K562 (cell line): Measurements from ENCODE around the gene AIFM1. TPM values are rescaled to one million over a fixed set of nuclear protein-coding genes. Genes with fewer than 3 reads are reported as not detected.
A peak's percentile ranks its signal among the peaks of the same experiment; 100 is the strongest.

ENCODE experiments used
- ATAC-seq: fragments of 200-7000 bp; cut with Tn5 transposase; 3 replicates; pipeline ENCODE4 v1.9.1; 2020; ENCODE audit warnings: moderate library complexity
- BruUV-seq: library from RNA; stranded (reverse); fragments of 400-500 nt; replicated peaks from 2 replicates; lab custom pipeline; 2021; lab: Mats Ljungman, UMichigan
- CTCF ChIA-PET: fragments of 300-600 bp; formaldehyde crosslinking; extraction: SDS; loops from one replicate; lab custom pipeline; 2021; ENCODE audit warnings: low intra/inter-chr PET ratio; lab: Yijun Ruan, JAX
- POLR2A ChIA-PET: fragments of 300-600, 350-650 bp; sonication (Branson Sonifier 250); formaldehyde crosslinking; extraction: SDS; loops from one replicate; lab custom pipeline; 2021; ENCODE audit warnings: antibody characterized with exemption, inconsistent platforms; lab: Yijun Ruan, JAX
- DNase-seq, 4 experiments: peaks; one replicate each; pipeline versions ENCODE4 v3.0.0 to v3.0.0-alpha.2; 2011 to 2018; ENCODE audit warnings: low spot score in 3 of 4, mixed read lengths in 3 of 4; ENCODE audit errors: extremely low read depth in 1 of 4
- FAIRE-seq: peaks from 2 replicates; lab custom pipeline; 2011; peaks lifted over from hg19 to GRCh38; lab: Jason Lieb, UNC
- H2AFZ ChIP-seq: 2 replicates; pipeline ENCODE4 v1.6.0; 2011; ENCODE audit warnings: low read depth, low read length, control low read depth, inconsistent platforms
- H3K27ac ChIP-seq: fragments of 200-600 bp; 3 replicates; pipeline ENCODE4 v1.8.0; 2011; ENCODE audit warnings: low read depth, mild to moderate bottlenecking, control low read depth, inconsistent platforms, low read length, moderate library complexity, mixed read lengths; ENCODE audit errors: extremely low read depth
- H3K27me3 ChIP-seq, 2 experiments: fragments of 300-600 bp in 1 of 2; 2 replicates in 1 of 2; 3 replicates in 1 of 2; pipeline versions ENCODE4 v1.6.0 to v1.8.0; 2011; ENCODE audit warnings: inconsistent platforms in 2 of 2, low read length in 2 of 2, mild to moderate bottlenecking in 1 of 2, mixed read lengths in 1 of 2, moderate library complexity in 1 of 2; ENCODE audit not compliant: control insufficient read depth in 2 of 2, insufficient read depth in 2 of 2
- H3K36me3 ChIP-seq: fragments of 300-600 bp; 3 replicates; pipeline ENCODE4 v1.8.0; 2011; ENCODE audit warnings: mild to moderate bottlenecking, low read length, inconsistent platforms; ENCODE audit not compliant: control insufficient read depth, insufficient read depth
- H3K4me1 ChIP-seq, 2 experiments: fragments of 200-600 bp in 1 of 2; replicated peaks in 1 of 2; 2 replicates in 1 of 2; 3 replicates in 1 of 2; pipeline versions ENCODE4 v1.5.1 to v1.8.0; 2011; ENCODE audit warnings: inconsistent platforms in 2 of 2, low read length in 2 of 2, mild to moderate bottlenecking in 1 of 2, mixed read lengths in 1 of 2, moderate library complexity in 1 of 2; ENCODE audit not compliant: control insufficient read depth in 2 of 2, insufficient read depth in 2 of 2
- H3K4me2 ChIP-seq: 2 replicates; pipeline ENCODE4 v1.6.1; 2011; ENCODE audit warnings: low read length, control low read depth, inconsistent platforms, mixed read lengths; ENCODE audit not compliant: insufficient read depth
- H3K4me3 ChIP-seq: fragments of 200-600 bp; sonication (generic), shearing (Covaris generic); 2 replicates; pipeline ENCODE4 v1.5.1; 2016; ENCODE audit warnings: control low read depth, inconsistent platforms
- H3K79me2 ChIP-seq: fragments of 200-600 bp; 3 replicates; pipeline ENCODE4 v1.8.0; 2011; ENCODE audit warnings: low read length, inconsistent platforms; ENCODE audit not compliant: control insufficient read depth, insufficient read depth
- H3K9ac ChIP-seq, 2 experiments: 2 replicates each; pipeline versions ENCODE4 v1.6.0 to v1.6.1; 2011; ENCODE audit warnings: low read depth in 2 of 2, low read length in 2 of 2, control low read depth in 1 of 2, inconsistent platforms in 1 of 2, mild to moderate bottlenecking in 1 of 2, mixed read lengths in 1 of 2; ENCODE audit not compliant: insufficient read depth in 1 of 2
- H3K9me1 ChIP-seq: one replicate; pipeline ENCODE4 v1.6.0; 2011; ENCODE audit warnings: inconsistent platforms, mild to moderate bottlenecking, low read length, moderate library complexity; ENCODE audit not compliant: control insufficient read depth, insufficient read depth
- H3K9me3 ChIP-seq: replicated peaks from 2 replicates; pipeline ENCODE4 v1.5.1; 2011; ENCODE audit warnings: low read depth, low read length, inconsistent platforms; ENCODE audit not compliant: control insufficient read depth, insufficient read depth
- H4K20me1 ChIP-seq: replicated peaks from 2 replicates; pipeline ENCODE4 v1.6.1; 2011; ENCODE audit warnings: low read length, inconsistent platforms, mixed read lengths; ENCODE audit not compliant: control insufficient read depth, insufficient read depth
- ADNP ChIP-seq: fragments of 200-800 bp; sonication (Bioruptor generic); IDR thresholded peaks from 2 replicates; pipeline ENCODE4 v1.6.1; 2016; ENCODE audit warnings: missing genetic modification characterization, missing compliant biosample characterization
- ARID1B ChIP-seq: fragments of 450-650 bp; IDR thresholded peaks from 2 replicates; pipeline ENCODE4 v1.6.1; 2016; ENCODE audit warnings: antibody characterized with exemption, mild to moderate bottlenecking, inconsistent platforms
- CBFA2T3 ChIP-seq: fragments of 450-650 bp; IDR thresholded peaks from 2 replicates; pipeline ENCODE4 v1.6.1; 2017
- E2F8 ChIP-seq: fragments of 450-650 bp; IDR thresholded peaks from 2 replicates; pipeline ENCODE4 v1.7.1; 2018; ENCODE audit warnings: mild to moderate bottlenecking, low read depth; ENCODE audit not compliant: partially characterized antibody
- ELF2 ChIP-seq: fragments of 250-450 bp; sonication (Bioruptor Pico); IDR thresholded peaks from 2 replicates; pipeline ENCODE4 v1.5.0; 2021; ENCODE audit warnings: mild to moderate bottlenecking
- FOXO4 ChIP-seq: fragments of 450-650 bp; formaldehyde crosslinking; IDR thresholded peaks from 2 replicates; pipeline ENCODE4 v1.4.0; 2020; ENCODE audit warnings: mild to moderate bottlenecking, moderate library complexity
- HIVEP1 ChIP-seq: fragments of 250-450 bp; sonication (Bioruptor Pico); IDR thresholded peaks from 2 replicates; pipeline ENCODE4 v1.4.0; 2020; ENCODE audit warnings: mild to moderate bottlenecking
- NR2C2 ChIP-seq, 2 experiments: fragments of 200-800 bp in 1 of 2; sonication (Bioruptor generic) in 1 of 2; sonication (generic) in 1 of 2; formaldehyde crosslinking in 1 of 2; IDR thresholded peaks; 2 replicates each; pipeline versions ENCODE4 v1.6.1 to v1.8.0; 2016 to 2022; ENCODE audit warnings: mild to moderate bottlenecking in 1 of 2, missing compliant biosample characterization in 1 of 2, missing genetic modification characterization in 1 of 2, missing genetic modification reagents in 1 of 2
- PHF8 ChIP-seq: fragments of 200-600 bp; sonication (generic); IDR thresholded peaks from 2 replicates; pipeline ENCODE4 v1.6.1; 2012; ENCODE audit warnings: mixed run types, mild to moderate bottlenecking, inconsistent platforms, low read length, moderate library complexity, borderline replicate concordance
- ZHX1 ChIP-seq: fragments of 150-350 bp; conservative IDR thresholded peaks from 2 replicates; pipeline ENCODE4 v1.6.1; 2014; ENCODE audit warnings: low read length
- ZNF143 ChIP-seq: sonication (generic); formaldehyde crosslinking; IDR thresholded peaks from 2 replicates; pipeline ENCODE4 v1.9.0; 2022; ENCODE audit warnings: mild to moderate bottlenecking, missing genetic modification reagents
- ZNF347 ChIP-seq: fragments of 450-650 bp; formaldehyde crosslinking; IDR thresholded peaks from 2 replicates; pipeline ENCODE4 v1.4.0; 2020; ENCODE audit warnings: low read depth, mild to moderate bottlenecking, moderate library complexity
- ZNF551 ChIP-seq: fragments of 250-450 bp; sonication (Bioruptor Pico); IDR thresholded peaks from 2 replicates; pipeline ENCODE4 v1.5.0; 2021; ENCODE audit warnings: mild to moderate bottlenecking, moderate library complexity
- ZNF785 ChIP-seq: fragments of 250-450 bp; sonication (Bioruptor Pico); IDR thresholded peaks from 2 replicates; pipeline ENCODE4 v1.4.0; 2020; ENCODE audit warnings: mild to moderate bottlenecking
- WGBS: fragments of 100-300 bp; shearing (Covaris generic); methylation state at CpG from one replicate; pipeline ENCODE4 v1.1.6; 2016; ENCODE audit warnings: low coverage, mixed read lengths; ENCODE audit not compliant: insufficient coverage; ENCODE audit errors: missing lambda C conversion rate; 5-methylcytosine and 5-hydroxymethylcytosine counted together
- in situ Hi-C: fragments of 300-500 bp; cut with MboI; formaldehyde crosslinking; loops from 4 replicates; pipeline ENCODE4 v1.15.0; 2018; ENCODE audit warnings: inconsistent platforms, mixed read lengths
- intact Hi-C: fragments of 100-400 bp; cut with micrococcal nuclease; formaldehyde crosslinking; loops from 2 replicates; pipeline ENCODE4 v1.14.2; 2022
- polyA plus RNA-seq, 8 experiments: library from polyadenylated mRNA; depleted of rRNA in 4 of 8; stranded (reverse) in 5 of 8; unstranded in 3 of 8; fragments of >200 nt; fragmentation: Nextera tagmentation in 2 of 8; fragmentation: Illumina TruSeq in 1 of 8; extraction: Ambion mirVana in 2 of 8; extraction: Trizol in 1 of 8; gene quantifications; 2 replicates each; pipeline versions ENCODE4 v1.2.1 to v1.2.3, GENCODE V29; 2011 to 2014; ENCODE audit warnings: inconsistent platforms in 1 of 8, missing spikeins in 1 of 8
- total RNA-seq, 7 experiments: library from RNA; depleted of rRNA in 6 of 7; stranded (reverse); fragments of >200 nt in 6 of 7; fragmentation: Illumina TruSeq in 2 of 7; extraction: Trizol in 2 of 7; gene quantifications; 2 replicates each; pipeline versions ENCODE4 v1.2.1 to v1.2.3, GENCODE V29; 2011 to 2021; ENCODE audit warnings: low replicate concordance in 1 of 7

The AIFM1 gene
- total and polyA plus RNA-seq, 9 of the 15 experiments (the other 6 are each of a cell fraction or from before 2014, with no cell fraction given): 51.0 to 117 (median 91.2) TPM

- ChIA-PET POLR2A (interaction anchor here (0.5 to 1.0 kb wide), 2 partner anchors 9 to 10 kb away, joined by 3 to 7 read pairs; no protein-coding TSS in a partner anchor), CTCF (no interaction called here)
- intact Hi-C loops: loop anchor here (5.0 kb wide), 1 partner anchor 56 kb away; the partner anchor contains the start of gene AIFM1
- H2AFZ ChIP-seq: peak overlapping the region; percentile 87
- H3K4me3 ChIP-seq: peak overlapping the region; percentile 32
- H3K4me1 ChIP-seq: peaks cover 31 to 49% of the 10 kb centered on the region in 2 experiments
- WGBS: 22% methylated on average over 16 of the region's 43 CpGs
- H3K79me2 ChIP-seq: peaks cover 38% of the 10 kb centered on the region
- no peaks in the 10 kb centered on the region for H3K9me3 ChIP-seq
- no peak for FAIRE-seq
- ATAC-seq: peak; percentile 15
- peaks cover 3% of the 10 kb centered on the region for H3K9me1 ChIP-seq
- in situ Hi-C loops: no loop called here
- peak overlapping the region; percentile 61 to 91 for H3K9ac ChIP-seq
- peaks cover 15% of the 10 kb centered on the region; the same call in 1 of the 2 replicates for H4K20me1 ChIP-seq
- peaks cover 6% of the 10 kb centered on the region for H3K36me3 ChIP-seq
- peak overlapping the region; percentile 39 for H3K4me2 ChIP-seq
- no peaks in the 10 kb centered on the region for H3K27me3 ChIP-seq
- H3K27ac ChIP-seq: peak overlapping the region; percentile 84
- TSS peak; percentile 49 for BruUV-seq
- DNase-seq: peak; percentile 26 to 49 (median 31)
- no peak for TF ChIP-seq ZHX1
- no peak for TF ChIP-seq CBFA2T3
- no peak for TF ChIP-seq ZNF551 (CRISPR knock-in tag)
- no peak for TF ChIP-seq ADNP
- no peak for TF ChIP-seq FOXO4 (CRISPR knock-in tag)
- TF ChIP-seq HIVEP1 (CRISPR knock-in tag): no peak
- TF ChIP-seq PHF8: 0 out of 2 replicates have a peak, but pooled peaks have one; percentile 48
- no peak for TF ChIP-seq NR2C2 (CRISPR knock-in tag; IDR thresholded peaks at IDR 0.05)
- no peak for TF ChIP-seq NR2C2 (tag; IDR thresholded peaks at IDR 0.05)
- TF ChIP-seq ARID1B: no peak
- TF ChIP-seq ZNF785: no peak
- TF ChIP-seq ZNF347 (CRISPR knock-in tag): no peak
- TF ChIP-seq ZNF143 (CRISPR knock-in tag): no peak
- TF ChIP-seq E2F8: no peak
- no peak for TF ChIP-seq ELF2 (CRISPR knock-in tag)
Measured at GRCh38 chrX:130111220-130112154, 54.2 kb downstream of the AIFM1 start.
